WTC11 (cell line): ENCODE measurements around the gene CACHD1. TPM values are rescaled to one million over a fixed set of nuclear protein-coding genes. Genes with fewer than 3 reads are reported as not detected.
"Not testable (repeated sequence)": the region's sequence is repeated elsewhere in the genome, so short reads cannot be mapped to it uniquely, and the experiment has no call there.

Experiments used
- ATAC-seq: fragments of 200-7000 bp; cut with Tn5 transposase; 2 replicates; pipeline ENCODE4 v1.10.0; 2021; ENCODE audit warnings: mild to moderate bottlenecking, moderate library complexity
- CTCF ChIA-PET: fragments of 300-600 bp; sonication (Branson Sonifier 250); formaldehyde crosslinking; loops from one replicate; lab custom pipeline; 2021; ENCODE audit warnings: antibody characterized with exemption; lab: Charles Lee
- POLR2A ChIA-PET: fragments of 350-600 bp; sonication (Branson Sonifier 250); formaldehyde crosslinking; loops from one replicate; lab custom pipeline; 2021; ENCODE audit warnings: antibody characterized with exemption; lab: Charles Lee
- DNase-seq: peaks from one replicate; pipeline ENCODE4 v3.0.0; 2021; ENCODE audit warnings: low spot score
- H3K27ac Mint-ChIP-seq: 2 replicates; pipeline ENCODE4 v1.8.0; 2021; ENCODE audit warnings: mixed read lengths
- H3K27me3 Mint-ChIP-seq: 2 replicates; pipeline ENCODE4 v1.8.0; 2021; ENCODE audit warnings: low read depth, mild to moderate bottlenecking, moderate library complexity, mixed read lengths
- H3K36me3 Mint-ChIP-seq: 2 replicates; pipeline ENCODE4 v1.8.0; 2021; ENCODE audit warnings: mixed read lengths
- H3K4me1 Mint-ChIP-seq: 2 replicates; pipeline ENCODE4 v1.8.0; 2022; ENCODE audit warnings: mixed read lengths
- H3K4me3 Mint-ChIP-seq: 2 replicates; pipeline ENCODE4 v1.8.0; 2021; ENCODE audit warnings: mild to moderate bottlenecking, moderate library complexity, mixed read lengths
- H3K9me3 Mint-ChIP-seq: 2 replicates; pipeline ENCODE4 v1.8.0; 2021; ENCODE audit warnings: mixed read lengths
- ATF2 ChIP-seq: sonication (generic); formaldehyde crosslinking; IDR thresholded peaks from 2 replicates; pipeline ENCODE4 v1.8.1; 2022; ENCODE audit warnings: low read depth, missing genetic modification reagents, borderline replicate concordance
- ATF3 ChIP-seq: sonication (generic); formaldehyde crosslinking; conservative IDR thresholded peaks from 2 replicates; pipeline ENCODE4 v1.8.1; 2022; ENCODE audit warnings: mild to moderate bottlenecking, missing genetic modification reagents
- CBFB ChIP-seq: sonication (generic); formaldehyde crosslinking; IDR thresholded peaks from 2 replicates; pipeline ENCODE4 v1.8.1; 2022; ENCODE audit warnings: mild to moderate bottlenecking, low read depth, missing genetic modification reagents
- FOXP1 ChIP-seq: sonication (generic); formaldehyde crosslinking; IDR thresholded peaks from 2 replicates; pipeline ENCODE4 v1.8.0; 2022; ENCODE audit warnings: missing genetic modification reagents, mild to moderate bottlenecking, moderate library complexity, borderline replicate concordance
- GABPB1 ChIP-seq: sonication (generic); formaldehyde crosslinking; IDR thresholded peaks from 2 replicates; pipeline ENCODE4 v1.8.1; 2023; ENCODE audit warnings: mild to moderate bottlenecking, missing genetic modification reagents
- JAZF1 ChIP-seq: fragments of 250-450 bp; sonication (Bioruptor Pico); IDR thresholded peaks from 2 replicates; pipeline ENCODE4 v1.9.0; 2021; ENCODE audit warnings: moderate library complexity, mild to moderate bottlenecking, inconsistent platforms
- JUN ChIP-seq: sonication (generic); formaldehyde crosslinking; IDR thresholded peaks from 2 replicates; pipeline ENCODE4 v1.8.0; 2023; ENCODE audit warnings: mild to moderate bottlenecking, missing genetic modification reagents
- MXD4 ChIP-seq: fragments of 250-450 bp; sonication (Bioruptor Pico); IDR thresholded peaks from 2 replicates; pipeline ENCODE4 v1.8.0; 2021; ENCODE audit warnings: mild to moderate bottlenecking, moderate library complexity, borderline replicate concordance
- MYBL2 ChIP-seq: sonication (generic); formaldehyde crosslinking; IDR thresholded peaks from 2 replicates; pipeline ENCODE4 v1.8.1; 2023; ENCODE audit warnings: mild to moderate bottlenecking, moderate library complexity, missing genetic modification reagents
- NFATC4 ChIP-seq: fragments of 250-450 bp; sonication (Bioruptor Pico); IDR thresholded peaks from 2 replicates; pipeline ENCODE4 v1.9.0; 2021; ENCODE audit warnings: mild to moderate bottlenecking
- NR3C1 ChIP-seq: sonication (generic); formaldehyde crosslinking; conservative IDR thresholded peaks from 2 replicates; pipeline ENCODE4 v1.8.1; 2023; ENCODE audit warnings: low read depth, mild to moderate bottlenecking, missing genetic modification reagents
- OVOL2 ChIP-seq: fragments of 250-450 bp; sonication (Bioruptor Pico); IDR thresholded peaks from 2 replicates; pipeline ENCODE4 v1.9.0; 2021; ENCODE audit warnings: mild to moderate bottlenecking, borderline replicate concordance
- PREB ChIP-seq: sonication (generic); formaldehyde crosslinking; IDR thresholded peaks from 2 replicates; pipeline ENCODE4 v1.8.1; 2022; ENCODE audit warnings: mild to moderate bottlenecking, missing genetic modification reagents, moderate library complexity, borderline replicate concordance
- TP53 ChIP-seq: sonication (generic); formaldehyde crosslinking; IDR thresholded peaks from 2 replicates; pipeline ENCODE4 v1.8.1; 2023; ENCODE audit warnings: mild to moderate bottlenecking, missing genetic modification reagents
- ZNF121 ChIP-seq: sonication (generic); formaldehyde crosslinking; IDR thresholded peaks from 2 replicates; pipeline ENCODE4 v1.8.0; 2023; ENCODE audit warnings: missing genetic modification reagents
- ZNF396 ChIP-seq: fragments of 250-450 bp; sonication (Bioruptor Pico); IDR thresholded peaks from 2 replicates; pipeline ENCODE4 v1.8.0; 2021; ENCODE audit warnings: mild to moderate bottlenecking, moderate library complexity, borderline replicate concordance
- ZNF416 ChIP-seq: fragments of 250-450 bp; sonication (Bioruptor Pico); IDR thresholded peaks from 2 replicates; pipeline ENCODE4 v1.9.0; 2021; ENCODE audit warnings: mild to moderate bottlenecking, inconsistent platforms
- total RNA-seq: library from RNA; stranded (reverse); gene quantifications from 3 replicates; pipeline ENCODE4 v1.2.3, GENCODE V29; 2021
- TF ChIP-seq, protein P1 (sequence below): sonication (generic); formaldehyde crosslinking; IDR thresholded peaks from 2 replicates; pipeline ENCODE4 v1.8.0; 2022; ENCODE audit warnings: mild to moderate bottlenecking, missing genetic modification reagents

Gene CACHD1
- total RNA-seq, 1 experiment from 2014 or later: 26.3 TPM

GRCh38 chr1:64508629-64509028, 38.7 kb downstream of the CACHD1 start:
- H3K27me3 Mint-ChIP-seq: peaks cover 51% of the 10 kb centered on the region
- no peak overlapping the region for H3K27ac Mint-ChIP-seq
- no peaks in the 10 kb centered on the region for H3K36me3 Mint-ChIP-seq
- POLR2A ChIA-PET: no interaction called here
- H3K4me3 Mint-ChIP-seq: no peak overlapping the region
- H3K9me3 Mint-ChIP-seq: no peaks in the 10 kb centered on the region
- no peak for DNase-seq
- ATAC-seq: no peak
- TF ChIP-seq NR3C1 (CRISPR knock-in tag) (no peak), GABPB1 (no peak), OVOL2 (no peak)
- peaks cover 85% of the 10 kb centered on the region for H3K4me1 Mint-ChIP-seq
- CTCF ChIA-PET: no interaction called here

DNA sequence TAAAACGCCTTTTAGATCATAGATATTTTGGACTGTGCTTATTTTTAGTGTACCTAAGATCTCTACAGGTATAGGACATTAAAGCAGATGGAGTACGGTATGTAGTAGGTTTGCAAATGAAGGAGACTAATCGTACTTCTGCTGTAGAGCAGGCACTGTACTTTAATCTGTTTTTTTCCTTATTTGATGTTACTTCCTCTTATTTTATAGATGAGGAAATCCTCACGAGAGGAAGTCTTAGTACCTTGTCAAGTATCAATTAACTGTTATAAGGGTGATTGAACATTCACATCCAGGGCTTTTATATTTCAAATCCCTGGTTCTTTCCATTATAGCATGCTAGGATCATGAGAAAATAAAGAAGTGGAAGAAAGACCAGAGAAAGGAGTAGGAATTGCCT, 41.1 kb downstream of the CACHD1 start:
- DNase-seq (no peak), ATAC-seq (no peak)
- H3K36me3 Mint-ChIP-seq: no peaks in the 10 kb centered on the region
- POLR2A ChIA-PET: no interaction called here
- CTCF ChIA-PET: no interaction called here
- H3K27ac Mint-ChIP-seq: no peak overlapping the region
- H3K4me3 Mint-ChIP-seq: no peak overlapping the region
- peaks cover 49% of the 10 kb centered on the region for H3K27me3 Mint-ChIP-seq
- H3K4me1 Mint-ChIP-seq: peaks cover 87% of the 10 kb centered on the region
- TF ChIP-seq TP53 (CRISPR knock-in tag) (no peak), MYBL2 (no peak), ZNF121 (CRISPR knock-in tag) (no peak), MXD4 (CRISPR knock-in tag) (no peak), GABPB1 (no peak), NFATC4 (CRISPR knock-in tag) (no peak), JUN (CRISPR knock-in tag) (no peak), ZNF396 (no peak), CBFB (CRISPR knock-in tag) (no peak)
- TF ChIP-seq, all 79 proteins: peak for 0
- no peaks in the 10 kb centered on the region for H3K9me3 Mint-ChIP-seq

DNA sequence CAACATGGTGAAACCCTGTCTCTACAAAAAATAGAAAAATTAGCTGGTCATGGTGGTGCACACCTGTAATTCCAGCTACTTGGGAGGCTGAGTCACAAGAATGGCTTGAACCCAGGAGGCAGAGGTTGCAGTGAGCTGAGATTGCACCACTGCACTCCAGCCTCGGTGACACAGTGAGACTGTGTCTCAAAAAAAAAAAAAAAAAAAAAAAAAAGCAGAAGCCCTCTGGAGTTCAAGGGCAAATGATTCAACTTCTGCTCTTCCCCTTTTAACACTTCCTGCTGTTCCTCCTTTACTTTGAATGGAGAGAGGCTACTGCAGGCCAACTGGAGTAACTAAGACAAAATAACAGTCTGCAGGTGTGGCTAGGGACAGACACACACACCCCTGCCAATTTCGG, 42.3 kb downstream of the CACHD1 start:
- CTCF ChIA-PET: interaction anchor here (0.7 kb wide), 1 partner anchor 56 kb away, joined by 4 read pairs; no protein-coding TSS in a partner anchor
- not testable (repeated sequence) for H3K27ac Mint-ChIP-seq, H3K4me3 Mint-ChIP-seq, H3K9me3 Mint-ChIP-seq, H3K36me3 Mint-ChIP-seq, DNase-seq
- Mint-ChIP-seq H3K4me1 (peaks cover 87% of the 10 kb centered on the region), H3K27me3 (peaks cover 37% of the 10 kb centered on the region)
- POLR2A ChIA-PET: interaction anchor here (0.7 kb wide), 2 partner anchors 119 to 1245 kb away, joined by 5 read pairs; no protein-coding TSS in a partner anchor
- 0 out of 2 replicates have a peak, but pooled peaks have one; percentile 12 for ATAC-seq

DNA sequence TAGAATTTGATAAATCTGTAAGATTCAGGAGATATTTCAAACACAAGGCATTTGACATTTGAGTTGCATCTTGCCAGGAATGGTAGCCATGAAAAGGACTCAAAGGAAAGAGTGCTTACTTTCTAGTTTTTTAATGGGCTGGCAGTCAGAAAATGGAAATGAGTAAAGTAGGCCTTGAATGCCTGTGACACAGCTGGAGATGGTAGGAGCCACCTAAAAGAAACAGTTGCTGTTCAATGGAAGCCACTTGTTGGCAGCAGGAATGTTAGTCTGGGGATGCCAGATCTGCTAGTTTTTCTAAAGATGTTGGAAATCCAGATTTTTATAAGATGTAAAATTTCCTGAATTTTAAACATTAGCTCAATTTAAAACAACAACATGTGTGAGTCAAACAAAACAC, 43.6 kb downstream of the CACHD1 start:
- Mint-ChIP-seq H3K4me1 (peaks cover 87% of the 10 kb centered on the region), H3K27ac (no peak overlapping the region), H3K9me3 (no peaks in the 10 kb centered on the region), H3K27me3 (peaks cover 24% of the 10 kb centered on the region), H3K4me3 (no peak overlapping the region), H3K36me3 (no peaks in the 10 kb centered on the region)
- ChIA-PET POLR2A (no interaction called here), CTCF (interaction anchor here (1.3 to 2.0 kb wide), 2 partner anchors 8 to 14 kb away, joined by 5 to 6 read pairs; no protein-coding TSS in a partner anchor)
- no peak for DNase-seq
- ATAC-seq: 0 out of 2 replicates have a peak, but pooled peaks have one; percentile 13
- TF ChIP-seq ATF2 (CRISPR knock-in tag) (no peak), FOXP1 (no peak), ZNF416 (CRISPR knock-in tag) (no peak), JAZF1 (CRISPR knock-in tag) (no peak), ATF3 (CRISPR knock-in tag) (no peak), ZNF396 (no peak), PREB (no peak)
- TF ChIP-seq, protein P1, sequence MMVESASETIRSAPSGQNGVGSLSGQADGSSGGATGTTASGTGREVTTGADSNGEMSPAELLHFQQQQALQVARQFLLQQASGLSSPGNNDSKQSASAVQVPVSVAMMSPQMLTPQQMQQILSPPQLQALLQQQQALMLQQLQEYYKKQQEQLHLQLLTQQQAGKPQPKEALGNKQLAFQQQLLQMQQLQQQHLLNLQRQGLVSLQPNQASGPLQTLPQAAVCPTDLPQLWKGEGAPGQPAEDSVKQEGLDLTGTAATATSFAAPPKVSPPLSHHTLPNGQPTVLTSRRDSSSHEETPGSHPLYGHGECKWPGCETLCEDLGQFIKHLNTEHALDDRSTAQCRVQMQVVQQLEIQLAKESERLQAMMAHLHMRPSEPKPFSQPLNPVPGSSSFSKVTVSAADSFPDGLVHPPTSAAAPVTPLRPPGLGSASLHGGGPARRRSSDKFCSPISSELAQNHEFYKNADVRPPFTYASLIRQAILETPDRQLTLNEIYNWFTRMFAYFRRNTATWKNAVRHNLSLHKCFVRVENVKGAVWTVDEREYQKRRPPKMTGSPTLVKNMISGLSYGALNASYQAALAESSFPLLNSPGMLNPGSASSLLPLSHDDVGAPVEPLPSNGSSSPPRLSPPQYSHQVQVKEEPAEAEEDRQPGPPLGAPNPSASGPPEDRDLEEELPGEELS: no peak
